HepG2 (cell line): Measurements from ENCODE around the gene CDK3. TPM values are rescaled to one million over a fixed set of nuclear protein-coding genes. Genes with fewer than 3 reads are reported as not detected.

Experiments
- CC2D1A ChIP-seq: sonication (generic); formaldehyde crosslinking; IDR thresholded peaks from 2 replicates; pipeline ENCODE4 v1.8.1; 2023; ENCODE audit warnings: mild to moderate bottlenecking, missing genetic modification reagents
- CHD4 ChIP-seq: fragments of 200-600 bp; sonication (generic); IDR thresholded peaks from 2 replicates; pipeline ENCODE4 v1.7.0; 2017; ENCODE audit warnings: mild to moderate bottlenecking, low read length, borderline replicate concordance
- EHMT2 ChIP-seq: fragments of 200-600 bp; sonication (generic); IDR thresholded peaks from 2 replicates; pipeline ENCODE4 v1.7.0; 2017; ENCODE audit warnings: antibody characterized with exemption, low read depth, low read length, borderline replicate concordance
- GPN1 ChIP-seq: sonication (generic); formaldehyde crosslinking; IDR thresholded peaks from 2 replicates; pipeline ENCODE4 v1.5.1; 2020; ENCODE audit warnings: missing genetic modification reagents, borderline replicate concordance
- LCORL ChIP-seq, 2 experiments: fragments of 450-650 bp in 1 of 2; sonication (generic) in 1 of 2; formaldehyde crosslinking in 1 of 2; IDR thresholded peaks; 2 replicates each; pipeline versions ENCODE4 v1.5.0 to v1.6.1; 2017 to 2020; ENCODE audit warnings: antibody characterized with exemption in 1 of 2, missing genetic modification reagents in 1 of 2
- NFYC ChIP-seq: IDR thresholded peaks from 2 replicates; pipeline ENCODE4 v1.6.1; 2016; ENCODE audit warnings: missing genetic modification reagents, missing compliant biosample characterization
- PAF1 ChIP-seq: IDR thresholded peaks from 2 replicates; pipeline ENCODE4 v1.6.1; 2016; ENCODE audit warnings: missing genetic modification reagents, missing compliant biosample characterization
- SALL1 ChIP-seq: sonication (generic); formaldehyde crosslinking; IDR thresholded peaks from 2 replicates; pipeline ENCODE4 v1.8.0; 2022; ENCODE audit warnings: mild to moderate bottlenecking, missing genetic modification reagents
- SMAD9 ChIP-seq: sonication (generic); formaldehyde crosslinking; IDR thresholded peaks from 2 replicates; pipeline ENCODE4 v1.5.1; 2020; ENCODE audit warnings: mild to moderate bottlenecking, missing genetic modification reagents
- SP5 ChIP-seq: IDR thresholded peaks from 2 replicates; pipeline ENCODE4 v1.6.1; 2016; ENCODE audit warnings: low read depth, borderline replicate concordance
- TEAD2 ChIP-seq: sonication (generic); formaldehyde crosslinking; IDR thresholded peaks from 2 replicates; pipeline ENCODE4 v1.9.0; 2021; ENCODE audit warnings: missing genetic modification reagents
- TEAD3 ChIP-seq: optimal IDR thresholded peaks from 2 replicates; pipeline ENCODE3; 2016; ENCODE audit warnings: borderline replicate concordance
- U2AF1 ChIP-seq: fragments of 200-400 bp; formaldehyde crosslinking; optimal IDR thresholded peaks from 2 replicates; pipeline ENCODE3; 2017; ENCODE audit warnings: mild to moderate bottlenecking, low read depth, low read length
- YEATS2 ChIP-seq: sonication (generic); formaldehyde crosslinking; IDR thresholded peaks from 2 replicates; pipeline ENCODE4 v1.4.0; 2020; ENCODE audit warnings: missing genetic modification reagents, borderline replicate concordance
- ZC3H13 ChIP-seq: sonication (generic); formaldehyde crosslinking; IDR thresholded peaks from 2 replicates; pipeline ENCODE4 v1.8.1; 2023; ENCODE audit warnings: mild to moderate bottlenecking, missing genetic modification reagents, moderate library complexity
- ZNF331 ChIP-seq: sonication (generic); formaldehyde crosslinking; IDR thresholded peaks from 2 replicates; pipeline ENCODE4 v1.4.0; 2020; ENCODE audit warnings: missing genetic modification reagents
- ZNF343 ChIP-seq: sonication (generic); formaldehyde crosslinking; IDR thresholded peaks from 2 replicates; pipeline ENCODE4 v1.4.0; 2020; ENCODE audit warnings: mild to moderate bottlenecking, missing genetic modification reagents
- ZNF543 ChIP-seq: sonication (generic); formaldehyde crosslinking; IDR thresholded peaks from 2 replicates; pipeline ENCODE4 v1.4.0; 2020; ENCODE audit warnings: mild to moderate bottlenecking, missing genetic modification reagents
- ZNF570 ChIP-seq: sonication (generic); formaldehyde crosslinking; IDR thresholded peaks from 2 replicates; pipeline ENCODE4 v1.4.0; 2020; ENCODE audit warnings: mild to moderate bottlenecking, missing genetic modification reagents, borderline replicate concordance
- ZNF749 ChIP-seq: sonication (generic); formaldehyde crosslinking; IDR thresholded peaks from 2 replicates; pipeline ENCODE4 v1.8.0; 2022; ENCODE audit warnings: mild to moderate bottlenecking, missing genetic modification reagents, moderate library complexity, borderline replicate concordance
- ZSCAN22 ChIP-seq: sonication (generic); formaldehyde crosslinking; IDR thresholded peaks from 2 replicates; pipeline ENCODE4 v1.4.0; 2020; ENCODE audit warnings: mild to moderate bottlenecking, missing genetic modification reagents
- polyA plus RNA-seq, 8 experiments: library from polyadenylated mRNA; depleted of rRNA in 3 of 8; stranded (reverse) in 7 of 8; unstranded in 1 of 8; fragments of >200 nt; fragmentation: Illumina TruSeq in 4 of 8; extraction: Trizol in 4 of 8; gene quantifications; 2 replicates each; pipeline versions ENCODE4 v1.2.1 to v1.2.3, GENCODE V29; 2011 to 2016; ENCODE audit warnings: low read depth in 4 of 8, missing spikeins in 1 of 8, mixed read lengths in 1 of 8; ENCODE audit not compliant: insufficient read depth in 1 of 8
- total RNA-seq, 5 experiments: library from RNA; depleted of rRNA; stranded (reverse); fragments of >200 nt; fragmentation: Illumina TruSeq; extraction: Trizol; gene quantifications; 2 replicates each; pipeline ENCODE4 v1.2.3, GENCODE V29; 2016; ENCODE audit warnings: low read depth in 1 of 5
- TF ChIP-seq, protein P1 (sequence below): IDR thresholded peaks from 2 replicates; pipeline ENCODE4 v1.6.1; 2016; ENCODE audit warnings: missing compliant biosample characterization, missing genetic modification reagents, borderline replicate concordance
- TF ChIP-seq, protein P2 (sequence below): sonication (generic); formaldehyde crosslinking; IDR thresholded peaks from 2 replicates; pipeline ENCODE4 v1.5.0; 2020; ENCODE audit warnings: mild to moderate bottlenecking, low read depth, missing genetic modification reagents, borderline replicate concordance
- TF ChIP-seq, protein P3 (sequence below): sonication (generic); formaldehyde crosslinking; IDR thresholded peaks from 2 replicates; pipeline ENCODE4 v1.4.0; 2020; ENCODE audit warnings: missing genetic modification reagents, borderline replicate concordance
- TF ChIP-seq, protein P4 (sequence below): sonication (generic); formaldehyde crosslinking; IDR thresholded peaks from 2 replicates; pipeline ENCODE4 v1.4.0; 2020; ENCODE audit warnings: low read depth, mild to moderate bottlenecking, missing genetic modification reagents

Gene CDK3
- total and polyA plus RNA-seq, 2 of the 13 experiments (the other 11 are each of a cell fraction or from before 2014, with no cell fraction given) = 5.8 to 11.4 TPM

DNA sequence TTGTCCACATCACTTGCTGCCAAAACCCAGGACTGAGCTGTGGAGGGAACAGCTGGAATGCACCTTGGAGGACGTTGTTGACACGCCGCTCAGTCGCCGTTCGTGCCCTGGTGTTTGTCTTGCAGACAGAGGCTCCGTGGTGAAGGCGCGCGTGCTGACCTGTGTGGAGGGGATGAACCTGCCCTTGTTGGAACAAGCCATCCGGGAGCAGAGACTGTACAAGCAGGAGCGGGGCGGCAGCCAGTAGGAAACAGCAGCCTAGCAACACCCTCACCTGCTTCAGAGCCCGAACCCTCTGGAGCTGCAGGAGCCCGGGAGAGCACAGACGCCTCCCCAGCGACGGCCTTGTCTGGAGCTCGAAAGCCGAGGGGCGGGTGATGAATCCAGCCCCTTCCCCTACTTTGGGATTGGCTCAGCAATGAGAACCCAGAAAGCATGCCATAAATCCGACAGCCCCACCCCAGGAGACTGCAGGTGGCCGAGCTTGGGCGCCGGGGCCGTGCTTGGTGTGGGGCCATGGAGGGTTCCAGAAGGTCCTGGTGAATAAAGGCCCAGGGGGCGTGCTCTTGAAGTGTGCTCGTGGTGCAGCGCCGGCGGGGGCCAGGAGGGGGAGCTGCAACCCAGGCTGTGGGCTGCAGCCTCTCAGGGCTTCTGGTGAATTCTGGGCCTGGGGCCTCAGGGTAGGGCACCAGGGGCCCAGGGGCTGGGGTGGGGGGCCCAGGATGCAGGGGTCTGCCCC, 470 bp upstream of the CDK3 start (continued):
- TF ChIP-seq SMAD9 (CRISPR knock-in tag) = no peak
- TF ChIP-seq, protein P1, sequence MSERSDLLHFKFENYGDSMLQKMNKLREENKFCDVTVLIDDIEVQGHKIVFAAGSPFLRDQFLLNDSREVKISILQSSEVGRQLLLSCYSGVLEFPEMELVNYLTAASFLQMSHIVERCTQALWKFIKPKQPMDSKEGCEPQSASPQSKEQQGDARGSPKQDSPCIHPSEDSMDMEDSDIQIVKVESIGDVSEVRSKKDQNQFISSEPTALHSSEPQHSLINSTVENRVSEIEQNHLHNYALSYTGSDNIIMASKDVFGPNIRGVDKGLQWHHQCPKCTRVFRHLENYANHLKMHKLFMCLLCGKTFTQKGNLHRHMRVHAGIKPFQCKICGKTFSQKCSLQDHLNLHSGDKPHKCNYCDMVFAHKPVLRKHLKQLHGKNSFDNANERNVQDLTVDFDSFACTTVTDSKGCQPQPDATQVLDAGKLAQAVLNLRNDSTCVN (CRISPR knock-in tag) = no peak
- TF ChIP-seq ZNF343 (CRISPR knock-in tag) = no peak
- TF ChIP-seq TEAD3 (CRISPR knock-in tag) = peak; percentile 95
- no peak; the same call in 1 of the 2 replicates for TF ChIP-seq SP5 (CRISPR knock-in tag)
- TF ChIP-seq PAF1 (CRISPR knock-in tag) = no peak
- no peak for TF ChIP-seq GPN1 (CRISPR knock-in tag)
- no peak for TF ChIP-seq ZSCAN22 (CRISPR knock-in tag)
- TF ChIP-seq CC2D1A = no peak
- no peak for TF ChIP-seq ZNF543 (CRISPR knock-in tag)
- no peak for TF ChIP-seq NFYC (CRISPR knock-in tag)
- TF ChIP-seq ZNF749 (CRISPR knock-in tag) = peak; percentile 67; the same call in 1 of the 2 replicates
- no peak for TF ChIP-seq U2AF1
- TF ChIP-seq, protein P2, sequence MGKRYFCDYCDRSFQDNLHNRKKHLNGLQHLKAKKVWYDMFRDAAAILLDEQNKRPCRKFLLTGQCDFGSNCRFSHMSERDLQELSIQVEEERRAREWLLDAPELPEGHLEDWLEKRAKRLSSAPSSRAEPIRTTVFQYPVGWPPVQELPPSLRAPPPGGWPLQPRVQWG (CRISPR knock-in tag) = no peak
- TF ChIP-seq TEAD2 (CRISPR knock-in tag) = no peak
- no peak for TF ChIP-seq ZNF331
- TF ChIP-seq, protein P3, sequence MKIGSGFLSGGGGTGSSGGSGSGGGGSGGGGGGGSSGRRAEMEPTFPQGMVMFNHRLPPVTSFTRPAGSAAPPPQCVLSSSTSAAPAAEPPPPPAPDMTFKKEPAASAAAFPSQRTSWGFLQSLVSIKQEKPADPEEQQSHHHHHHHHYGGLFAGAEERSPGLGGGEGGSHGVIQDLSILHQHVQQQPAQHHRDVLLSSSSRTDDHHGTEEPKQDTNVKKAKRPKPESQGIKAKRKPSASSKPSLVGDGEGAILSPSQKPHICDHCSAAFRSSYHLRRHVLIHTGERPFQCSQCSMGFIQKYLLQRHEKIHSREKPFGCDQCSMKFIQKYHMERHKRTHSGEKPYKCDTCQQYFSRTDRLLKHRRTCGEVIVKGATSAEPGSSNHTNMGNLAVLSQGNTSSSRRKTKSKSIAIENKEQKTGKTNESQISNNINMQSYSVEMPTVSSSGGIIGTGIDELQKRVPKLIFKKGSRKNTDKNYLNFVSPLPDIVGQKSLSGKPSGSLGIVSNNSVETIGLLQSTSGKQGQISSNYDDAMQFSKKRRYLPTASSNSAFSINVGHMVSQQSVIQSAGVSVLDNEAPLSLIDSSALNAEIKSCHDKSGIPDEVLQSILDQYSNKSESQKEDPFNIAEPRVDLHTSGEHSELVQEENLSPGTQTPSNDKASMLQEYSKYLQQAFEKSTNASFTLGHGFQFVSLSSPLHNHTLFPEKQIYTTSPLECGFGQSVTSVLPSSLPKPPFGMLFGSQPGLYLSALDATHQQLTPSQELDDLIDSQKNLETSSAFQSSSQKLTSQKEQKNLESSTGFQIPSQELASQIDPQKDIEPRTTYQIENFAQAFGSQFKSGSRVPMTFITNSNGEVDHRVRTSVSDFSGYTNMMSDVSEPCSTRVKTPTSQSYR (CRISPR knock-in tag) = no peak
- TF ChIP-seq EHMT2 = no peak
- TF ChIP-seq YEATS2 (CRISPR knock-in tag) = no peak; the same call in 1 of the 2 replicates
- no peak for TF ChIP-seq CHD4
- TF ChIP-seq ZNF570 (CRISPR knock-in tag) = no peak
- TF ChIP-seq, protein P4, sequence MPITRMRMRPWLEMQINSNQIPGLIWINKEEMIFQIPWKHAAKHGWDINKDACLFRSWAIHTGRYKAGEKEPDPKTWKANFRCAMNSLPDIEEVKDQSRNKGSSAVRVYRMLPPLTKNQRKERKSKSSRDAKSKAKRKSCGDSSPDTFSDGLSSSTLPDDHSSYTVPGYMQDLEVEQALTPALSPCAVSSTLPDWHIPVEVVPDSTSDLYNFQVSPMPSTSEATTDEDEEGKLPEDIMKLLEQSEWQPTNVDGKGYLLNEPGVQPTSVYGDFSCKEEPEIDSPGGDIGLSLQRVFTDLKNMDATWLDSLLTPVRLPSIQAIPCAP = no peak
- 0 out of 2 replicates have a peak, but pooled peaks have one; percentile 32 for TF ChIP-seq ZC3H13 (CRISPR knock-in tag)
- TF ChIP-seq SALL1 (CRISPR knock-in tag) = peak; percentile 54
- TF ChIP-seq LCORL (IDR thresholded peaks at IDR 0.05) = no peak
- peak; percentile 89 for TF ChIP-seq LCORL (CRISPR knock-in tag; IDR thresholded peaks at IDR 0.05)
